KMS-11 (cell line): ENCODE measurements around the gene LGALS9B.
A peak's percentile ranks its signal among the peaks of the same experiment; 100 is the strongest.
"Not testable (repeated sequence)": the region's sequence is repeated elsewhere in the genome, so short reads cannot be mapped to it uniquely, and the experiment has no call there.

Experiments used
- H2AFZ ChIP-seq: fragments of 200-600 bp; sonication (generic); 2 replicates; pipeline ENCODE4 v1.6.1; 2016; ENCODE audit warnings: antibody characterized with exemption, mixed run types, low read depth
- H3K27ac ChIP-seq: fragments of 200-600 bp; sonication (generic); 2 replicates; pipeline ENCODE4 v1.6.1; 2016; ENCODE audit warnings: mild to moderate bottlenecking, mixed run types
- H3K27me3 ChIP-seq: fragments of 200-600 bp; sonication (generic); 2 replicates; pipeline ENCODE4 v1.6.1; 2017; ENCODE audit warnings: mild to moderate bottlenecking, low read depth, mixed run types, moderate library complexity; ENCODE audit not compliant: insufficient read depth
- H3K36me3 ChIP-seq: fragments of 200-600 bp; sonication (generic); 2 replicates; pipeline ENCODE4 v1.6.1; 2017; ENCODE audit warnings: mild to moderate bottlenecking, mixed run types; ENCODE audit not compliant: insufficient read depth
- H3K4me1 ChIP-seq: fragments of 200-600 bp; sonication (generic); 2 replicates; pipeline ENCODE4 v1.6.1; 2016; ENCODE audit warnings: mild to moderate bottlenecking, low read depth, mixed run types; ENCODE audit not compliant: poor library complexity, severe bottlenecking
- H3K4me2 ChIP-seq: fragments of 200-600 bp; sonication (generic); 2 replicates; pipeline ENCODE4 v1.7.0; 2016; ENCODE audit warnings: mild to moderate bottlenecking, mixed run types
- H3K4me3 ChIP-seq: fragments of 200-600 bp; sonication (generic); IDR thresholded peaks from 2 replicates; pipeline ENCODE4 v1.6.1; 2017; ENCODE audit warnings: low read depth, low read length, mixed read lengths; ENCODE audit not compliant: insufficient read depth
- H3K79me2 ChIP-seq: fragments of 200-600 bp; sonication (generic); 2 replicates; pipeline ENCODE4 v1.6.1; 2016; ENCODE audit warnings: low read depth, mixed run types; ENCODE audit not compliant: insufficient read depth
- H3K9ac ChIP-seq: fragments of 200-600 bp; sonication (generic); 2 replicates; pipeline ENCODE4 v1.6.1; 2016; ENCODE audit warnings: mild to moderate bottlenecking, mixed run types
- H4K20me1 ChIP-seq: fragments of 200-600 bp; sonication (generic); 2 replicates; pipeline ENCODE4 v1.6.1; 2016; ENCODE audit warnings: mild to moderate bottlenecking, mixed run types; ENCODE audit not compliant: insufficient read depth

The LGALS9B gene

DNA sequence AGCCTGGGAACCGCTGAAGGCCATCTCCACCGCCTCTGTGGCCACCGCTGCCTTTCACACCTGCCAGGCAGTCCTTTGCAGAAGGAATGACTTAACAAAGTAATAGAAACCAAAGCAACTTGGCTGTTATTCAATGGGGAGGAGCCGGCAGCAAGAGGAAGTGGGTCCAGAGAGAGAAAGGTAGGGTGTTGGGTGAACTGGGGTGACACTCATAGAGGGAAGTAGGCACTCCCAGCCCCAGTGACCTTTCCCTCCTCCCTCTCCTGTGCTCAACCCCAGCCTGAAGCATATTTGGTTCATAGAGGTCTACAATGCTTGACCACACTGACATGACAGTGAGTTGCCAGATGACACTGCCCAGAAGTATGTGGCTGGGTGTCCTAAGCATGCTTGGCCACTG, at the start of gene LGALS9B:
Gene LGALS9B (minus strand): TSS at position 93 of the 400 bp plus-strand sequence. CDS start 69 bp downstream, at position 24.
- H3K4me3 ChIP-seq, H4K20me1 ChIP-seq, H3K27ac ChIP-seq, H3K79me2 ChIP-seq, H3K9ac ChIP-seq, H3K27me3 ChIP-seq, H2AFZ ChIP-seq, H3K36me3 ChIP-seq, H3K4me1 ChIP-seq: not testable (repeated sequence)
- 0 out of 2 replicates have a peak within 1 kb of the TSS, but pooled peaks have one; percentile 17 for H3K4me2 ChIP-seq

DNA sequence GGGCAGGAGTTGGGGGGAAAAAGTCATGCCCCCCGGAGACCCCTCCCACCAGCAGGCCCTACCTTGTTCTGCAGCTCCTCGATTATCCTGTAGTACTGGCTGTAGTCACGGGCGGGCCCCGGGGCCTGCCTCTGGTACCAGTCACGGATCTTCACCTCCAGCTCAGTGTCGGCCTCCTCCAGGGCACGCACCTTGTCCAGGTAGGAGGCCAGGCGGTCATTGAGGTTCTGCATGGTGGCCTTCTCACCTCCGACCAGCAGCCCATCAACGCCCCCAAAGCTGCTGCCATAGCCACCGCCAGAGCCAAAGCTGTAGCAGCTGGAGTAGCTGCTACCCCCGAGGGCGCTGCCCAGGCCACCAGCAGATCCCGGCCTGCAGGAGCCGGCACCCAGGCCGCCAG, 49.6 kb upstream of the LGALS9B start:
- H4K20me1 ChIP-seq, H3K4me2 ChIP-seq, H3K27me3 ChIP-seq, H2AFZ ChIP-seq, H3K9ac ChIP-seq, H3K4me1 ChIP-seq, H3K36me3 ChIP-seq, H3K4me3 ChIP-seq, H3K27ac ChIP-seq, H3K79me2 ChIP-seq: not testable (repeated sequence)

DNA sequence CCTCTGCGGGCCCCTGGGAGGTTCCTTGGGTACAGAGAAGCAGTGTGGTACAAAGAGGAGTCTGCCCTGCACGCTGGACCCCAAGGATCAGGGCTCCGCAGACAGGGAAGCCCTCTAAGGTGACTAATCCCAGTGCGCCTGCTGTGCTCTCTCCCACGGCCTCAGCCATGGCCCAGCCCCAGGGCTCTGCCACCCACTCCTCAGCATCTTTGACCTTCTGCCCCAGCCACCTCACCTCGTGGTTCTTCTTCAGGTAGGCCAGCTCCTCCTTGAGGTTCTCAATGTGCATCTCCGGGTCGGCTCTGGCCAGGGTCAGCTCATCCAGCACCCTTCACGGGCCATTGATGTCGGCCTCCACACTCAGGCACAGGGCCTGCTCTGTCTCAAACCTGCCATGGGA, 47.8 kb upstream of the LGALS9B start:
- H3K36me3 ChIP-seq, H3K79me2 ChIP-seq, H3K4me2 ChIP-seq, H3K27ac ChIP-seq, H3K4me1 ChIP-seq, H2AFZ ChIP-seq, H3K9ac ChIP-seq, H4K20me1 ChIP-seq, H3K27me3 ChIP-seq, H3K4me3 ChIP-seq: not testable (repeated sequence)

- H3K27ac ChIP-seq, H3K36me3 ChIP-seq, H2AFZ ChIP-seq, H3K4me1 ChIP-seq, H3K4me3 ChIP-seq, H3K27me3 ChIP-seq, H3K9ac ChIP-seq, H4K20me1 ChIP-seq, H3K79me2 ChIP-seq, H3K4me2 ChIP-seq: not testable (repeated sequence)
These were observed 46.2 kb upstream of the LGALS9B start for GRCh38 chr17:20513539-20513938.

GRCh38 chr17:20512378-20512777, 45.0 kb upstream of the LGALS9B start:
- not testable (repeated sequence) for H3K79me2 ChIP-seq, H3K4me1 ChIP-seq, H3K36me3 ChIP-seq, H4K20me1 ChIP-seq, H2AFZ ChIP-seq, H3K4me3 ChIP-seq, H3K9ac ChIP-seq, H3K4me2 ChIP-seq, H3K27ac ChIP-seq, H3K27me3 ChIP-seq

DNA sequence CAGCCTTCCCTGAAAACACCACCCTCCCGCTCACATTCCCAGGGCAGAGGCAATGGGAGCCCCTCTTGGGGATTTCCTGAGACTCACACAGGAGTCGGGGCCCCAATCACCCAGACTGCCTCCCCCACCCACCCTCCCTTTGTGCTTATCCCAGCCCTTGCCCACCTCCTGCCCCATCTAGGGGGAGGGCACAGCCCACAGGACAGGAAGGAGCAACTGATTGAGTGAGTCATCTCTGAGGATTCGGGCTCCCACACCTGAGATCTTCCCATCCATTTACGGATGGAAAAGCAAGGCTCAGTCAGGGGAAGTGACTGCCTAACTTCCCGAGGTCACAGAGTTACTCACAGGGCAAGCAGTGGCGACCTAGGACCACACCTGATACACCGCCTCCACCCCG, 44.4 kb upstream of the LGALS9B start:
- not testable (repeated sequence) for H3K79me2 ChIP-seq, H2AFZ ChIP-seq, H3K27me3 ChIP-seq, H3K4me3 ChIP-seq, H3K36me3 ChIP-seq, H3K27ac ChIP-seq, H3K4me1 ChIP-seq, H3K9ac ChIP-seq, H4K20me1 ChIP-seq, H3K4me2 ChIP-seq

DNA sequence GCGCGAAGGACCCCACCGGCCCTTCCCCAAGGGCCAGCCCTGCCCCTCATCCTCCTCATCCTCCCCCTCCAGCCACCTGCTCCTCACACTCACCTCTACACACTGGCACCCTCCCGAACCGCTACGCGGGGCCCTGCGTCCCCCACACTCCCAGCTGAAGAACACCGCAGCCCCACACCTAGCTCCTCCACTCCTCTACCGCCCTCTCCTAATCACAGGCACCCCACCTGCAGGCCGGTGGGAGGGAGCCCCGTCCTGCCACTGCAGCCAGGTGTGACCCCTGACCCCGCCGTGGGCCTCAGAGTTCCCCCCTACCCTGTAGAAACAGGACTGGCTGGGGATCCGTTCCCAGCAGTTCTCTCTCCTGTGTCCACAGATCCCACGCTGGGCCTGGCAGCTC, 38.0 kb upstream of the LGALS9B start:
- not testable (repeated sequence) for H2AFZ ChIP-seq, H3K36me3 ChIP-seq, H3K79me2 ChIP-seq, H3K4me2 ChIP-seq, H4K20me1 ChIP-seq, H3K27me3 ChIP-seq, H3K4me3 ChIP-seq, H3K4me1 ChIP-seq, H3K9ac ChIP-seq, H3K27ac ChIP-seq

DNA sequence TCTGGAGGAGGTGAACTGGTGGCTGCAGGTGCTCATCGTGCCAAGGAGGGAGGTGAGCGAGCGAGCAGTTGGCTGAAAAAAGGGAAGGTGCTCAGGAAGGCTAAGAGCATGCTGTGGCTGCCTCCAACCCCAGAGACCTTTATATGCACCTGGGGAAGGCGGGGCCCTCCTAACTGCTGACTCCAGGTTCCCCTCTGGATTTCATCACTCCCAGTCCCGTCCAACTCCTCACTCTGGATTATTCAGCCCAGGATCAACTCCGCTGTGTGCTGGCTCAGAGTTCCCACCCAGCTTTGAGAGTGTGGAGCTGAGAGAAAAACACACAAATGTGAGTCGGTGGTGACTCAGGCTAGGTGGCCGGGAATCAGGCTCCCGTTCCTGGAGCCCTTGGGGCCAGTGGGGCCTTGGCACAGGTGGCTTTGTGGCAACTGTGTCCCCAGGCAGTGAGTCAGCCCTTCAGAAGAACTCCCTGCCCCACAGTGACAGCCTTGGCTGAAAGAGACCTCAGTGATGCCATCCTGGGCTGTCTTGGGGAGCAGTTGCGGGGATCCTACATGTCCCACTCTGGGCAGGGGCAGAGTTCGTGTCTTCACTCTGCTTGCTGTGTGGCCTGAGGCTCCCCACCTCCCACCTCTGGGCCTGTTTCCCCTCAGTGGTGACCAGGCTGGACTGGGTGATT, 37.2 kb upstream of the LGALS9B start:
- not testable (repeated sequence) for H3K27ac ChIP-seq, H3K4me1 ChIP-seq, H3K27me3 ChIP-seq, H3K4me3 ChIP-seq, H4K20me1 ChIP-seq, H3K9ac ChIP-seq, H3K79me2 ChIP-seq, H3K4me2 ChIP-seq, H2AFZ ChIP-seq, H3K36me3 ChIP-seq

DNA sequence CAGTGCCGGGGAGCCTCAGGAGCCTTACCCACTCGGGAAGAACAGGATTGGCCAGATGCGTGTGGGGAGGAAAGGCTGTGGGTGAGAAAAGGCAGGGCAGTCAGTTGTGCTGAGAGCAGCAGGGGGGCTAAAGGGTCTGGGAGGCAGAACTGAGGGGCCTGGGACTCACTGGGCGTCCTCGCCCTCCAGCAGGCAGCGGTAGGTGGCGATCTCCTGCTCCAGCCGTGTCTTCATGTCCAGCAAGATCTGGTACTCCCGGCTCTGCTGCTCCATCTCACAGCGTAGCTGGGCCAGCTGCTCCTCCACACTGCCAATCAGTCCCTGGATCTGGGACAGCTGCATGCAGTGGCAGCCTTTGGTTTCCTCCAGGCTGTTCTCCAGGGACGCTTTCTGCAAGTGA, 34.6 kb upstream of the LGALS9B start:
- not testable (repeated sequence) for H3K4me3 ChIP-seq

GRCh38 chr17:20500346-20500745, 33.0 kb upstream of the LGALS9B start:
- H3K27me3 ChIP-seq, H3K36me3 ChIP-seq, H3K9ac ChIP-seq, H2AFZ ChIP-seq, H3K79me2 ChIP-seq, H4K20me1 ChIP-seq, H3K27ac ChIP-seq, H3K4me1 ChIP-seq, H3K4me2 ChIP-seq, H3K4me3 ChIP-seq: not testable (repeated sequence)

More for the DNA sequence above, 34.6 kb upstream of the LGALS9B start:
- not testable (repeated sequence) for H2AFZ ChIP-seq, H3K36me3 ChIP-seq, H4K20me1 ChIP-seq, H3K4me2 ChIP-seq, H3K4me1 ChIP-seq, H3K79me2 ChIP-seq, H3K27ac ChIP-seq, H3K9ac ChIP-seq, H3K27me3 ChIP-seq

- H3K9ac ChIP-seq = not testable (repeated sequence)
These were observed 28.1 kb upstream of the LGALS9B start for GRCh38 chr17:20495420-20495819.

More at GRCh38 chr17:20495420-20495819, 28.1 kb upstream of the LGALS9B start:
- not testable (repeated sequence) for H3K4me1 ChIP-seq, H3K4me3 ChIP-seq, H3K36me3 ChIP-seq, H3K27ac ChIP-seq, H3K27me3 ChIP-seq, H4K20me1 ChIP-seq, H3K4me2 ChIP-seq, H2AFZ ChIP-seq, H3K79me2 ChIP-seq
